Glomerular endothelial cell (primary cell): Measurements from ENCODE around the gene GPHN. TPM values are rescaled to one million over a fixed set of nuclear protein-coding genes. Genes with fewer than 3 reads are reported as not detected.
"Not testable (repeated sequence)": the region's sequence is repeated elsewhere in the genome, so short reads cannot be mapped to it uniquely, and the experiment has no call there.

Source experiments
- DNase-seq: peaks from one replicate; pipeline ENCODE4 v3.0.0-alpha.2; 2011; ENCODE audit warnings: low read depth, low spot score; ENCODE audit errors: extremely low read depth
- total RNA-seq: library from RNA; depleted of rRNA; stranded (reverse); fragments of >200 nt; gene quantifications from 2 replicates; pipeline ENCODE4 v1.2.3, GENCODE V29; 2015

The GPHN gene
- total RNA-seq, 1 donor from 2014 or later: 16.1 TPM

GRCh38 chr14:66758031-66758613 lies 250.2 kb downstream of the GPHN start:
- no peak for DNase-seq

GRCh38 chr14:66772146-66772545 lies 264.2 kb downstream of the GPHN start:
- DNase-seq: no peak

GRCh38 chr14:66782853-66783252 lies 274.9 kb downstream of the GPHN start:
- no peak for DNase-seq

DNA sequence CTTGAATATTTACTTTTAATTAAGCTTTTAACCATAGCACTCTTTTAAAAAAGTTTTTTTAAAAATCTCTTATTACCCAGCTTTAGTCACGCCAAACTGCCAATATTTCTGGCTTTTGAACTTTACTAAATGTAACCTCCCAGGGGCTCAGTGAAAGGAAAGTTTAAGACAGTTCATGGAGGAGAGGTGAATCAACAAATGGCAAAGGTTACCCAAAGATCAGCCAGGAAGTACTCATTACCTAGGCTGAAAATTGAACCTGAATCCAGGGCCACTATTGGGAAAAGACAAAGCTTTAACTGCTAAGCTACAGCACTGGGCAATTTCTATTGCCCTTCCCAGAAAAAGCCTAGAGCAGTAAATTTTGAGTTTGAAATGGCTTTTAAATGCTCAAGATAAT lies 282.2 kb downstream of the GPHN start:
- DNase-seq: no peak

GRCh38 chr14:66802962-66803361 lies 295.0 kb downstream of the GPHN start:
- no peak for DNase-seq

DNA sequence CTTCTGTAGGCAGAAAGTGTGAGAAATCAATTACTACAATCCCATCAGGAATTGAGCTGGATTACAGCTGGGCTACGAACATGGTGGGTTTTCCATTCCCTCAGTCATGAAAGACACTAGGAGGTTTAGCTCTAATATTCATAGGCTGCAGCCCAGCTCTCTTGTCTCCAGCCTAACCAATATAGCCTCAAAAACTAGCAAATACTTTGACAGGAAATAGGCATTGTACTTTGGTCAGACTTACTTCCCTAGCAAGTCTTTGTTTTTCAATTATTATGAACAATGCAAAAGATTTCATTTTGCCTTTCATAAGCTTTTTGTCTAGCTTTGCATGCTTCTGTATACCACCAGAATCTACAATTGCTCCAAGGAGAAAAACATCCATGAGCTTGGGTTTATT lies 296.2 kb downstream of the GPHN start:
- DNase-seq: no peak

GRCh38 chr14:66813636-66814035 lies 305.7 kb downstream of the GPHN start:
- DNase-seq: no peak

GRCh38 chr14:66815687-66816086 lies 307.7 kb downstream of the GPHN start:
- no peak for DNase-seq

DNA sequence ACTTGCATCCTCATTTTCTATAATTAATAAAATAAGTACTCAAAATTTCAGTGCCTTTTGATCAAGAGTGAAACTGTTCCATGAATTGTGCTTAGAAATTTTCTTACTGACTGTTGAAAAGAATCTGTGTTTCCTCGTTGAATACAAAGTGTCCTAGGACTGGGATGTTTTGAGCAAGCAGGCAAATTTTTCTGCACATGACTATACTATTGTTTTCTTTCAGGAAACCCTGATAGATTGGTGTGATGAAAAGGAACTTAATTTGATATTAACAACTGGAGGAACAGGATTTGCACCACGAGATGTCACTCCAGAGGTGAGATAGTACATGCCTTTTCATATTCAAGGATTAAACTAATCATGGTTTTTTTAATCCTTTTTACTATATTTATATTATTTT lies 316.3 kb downstream of the GPHN start:
- DNase-seq: peak; percentile 12

- no peak for DNase-seq
Measured at GRCh38 chr14:66827182-66827581, 319.2 kb downstream of the GPHN start.

DNA sequence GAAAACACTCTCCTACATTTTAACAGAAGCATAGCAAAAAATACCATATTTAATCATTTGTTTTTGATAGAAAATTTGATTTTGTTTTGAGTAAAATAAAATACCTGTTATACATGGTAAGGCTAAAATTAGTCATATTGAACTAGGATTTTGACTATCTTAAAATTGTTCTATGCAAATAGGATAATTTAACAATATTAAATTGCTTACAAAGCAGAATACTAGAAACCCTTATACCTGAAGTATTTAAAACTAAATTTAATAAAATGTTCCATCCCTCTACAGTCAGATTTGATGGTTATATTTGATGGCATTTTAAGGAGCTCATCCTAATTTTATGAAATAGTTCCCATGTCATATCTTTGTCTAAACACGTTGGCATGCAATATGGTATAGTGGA lies 323.2 kb downstream of the GPHN start:
- DNase-seq: no peak

- DNase-seq: no peak
Measured at GRCh38 chr14:66833816-66834215, 325.9 kb downstream of the GPHN start.

DNA sequence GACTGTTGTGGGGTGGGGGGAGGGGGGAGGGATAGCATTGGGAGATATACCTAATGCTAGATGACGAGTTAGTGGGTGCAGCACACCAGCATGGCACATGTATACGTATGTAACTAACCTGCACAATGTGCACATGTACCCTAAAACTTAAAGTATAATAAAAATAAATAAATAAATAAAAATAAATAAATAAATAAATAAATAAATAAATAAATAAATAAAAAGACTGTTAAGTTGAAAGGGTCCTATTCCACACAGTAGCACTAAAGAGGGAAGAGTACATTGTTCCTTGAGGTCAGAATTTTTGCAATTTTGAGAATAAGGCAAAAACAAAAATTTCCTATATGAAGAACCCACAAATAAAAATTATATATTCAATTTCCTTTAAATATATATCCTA lies 329.5 kb downstream of the GPHN start:
- not testable (repeated sequence) for DNase-seq

DNA sequence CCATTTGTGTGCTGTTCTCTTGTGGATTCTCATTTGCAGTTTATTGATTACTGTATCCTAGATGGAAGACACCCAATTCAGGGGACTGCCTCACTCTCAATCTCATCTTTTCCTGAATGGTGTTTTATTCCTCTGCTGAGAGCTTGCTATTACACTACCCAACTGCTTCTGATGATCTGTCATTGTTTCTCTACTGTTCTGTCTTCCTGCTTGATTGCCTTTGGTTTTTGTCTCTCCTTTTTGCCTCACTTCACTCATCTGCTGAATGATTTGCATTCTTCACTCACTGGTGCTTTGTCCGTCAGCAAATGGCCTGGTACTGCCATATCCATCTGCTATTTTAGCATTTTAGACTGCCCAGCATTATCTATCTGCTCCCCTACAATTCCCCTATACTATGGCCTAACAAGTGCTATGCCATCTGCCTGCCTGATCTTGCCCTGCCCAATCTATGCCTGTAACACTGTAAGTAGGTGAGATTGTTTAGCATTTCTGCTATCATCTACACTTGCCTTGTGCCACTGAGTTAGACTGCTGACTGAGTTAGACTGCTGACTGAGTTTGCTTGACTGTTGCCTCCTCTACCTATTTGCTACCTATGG lies 335.1 kb downstream of the GPHN start:
- DNase-seq: no peak

GRCh38 chr14:66850258-66850888 lies 342.4 kb downstream of the GPHN start:
- no peak for DNase-seq

- no peak for DNase-seq
Measured at GRCh38 chr14:66853311-66853710, 345.4 kb downstream of the GPHN start.

DNA sequence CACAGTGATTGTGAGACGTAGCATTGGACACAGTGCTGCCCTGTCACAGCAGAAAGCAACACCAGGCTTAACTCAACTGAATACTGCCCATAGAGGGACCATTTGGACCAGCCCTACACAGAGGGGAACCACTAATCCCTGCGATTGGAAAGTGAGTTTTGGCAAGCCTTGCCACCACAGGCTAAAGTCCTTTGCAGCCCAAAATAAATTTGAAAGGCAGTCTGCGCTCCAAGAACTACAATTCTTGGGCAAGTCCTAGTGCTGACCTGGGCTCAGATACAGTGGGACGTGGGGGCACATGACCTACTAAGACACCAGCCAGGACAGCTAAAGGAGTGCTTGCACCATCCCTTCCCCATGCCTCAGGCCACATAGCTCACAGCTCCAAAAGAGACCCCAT lies 349.9 kb downstream of the GPHN start:
- no peak for DNase-seq

DNA sequence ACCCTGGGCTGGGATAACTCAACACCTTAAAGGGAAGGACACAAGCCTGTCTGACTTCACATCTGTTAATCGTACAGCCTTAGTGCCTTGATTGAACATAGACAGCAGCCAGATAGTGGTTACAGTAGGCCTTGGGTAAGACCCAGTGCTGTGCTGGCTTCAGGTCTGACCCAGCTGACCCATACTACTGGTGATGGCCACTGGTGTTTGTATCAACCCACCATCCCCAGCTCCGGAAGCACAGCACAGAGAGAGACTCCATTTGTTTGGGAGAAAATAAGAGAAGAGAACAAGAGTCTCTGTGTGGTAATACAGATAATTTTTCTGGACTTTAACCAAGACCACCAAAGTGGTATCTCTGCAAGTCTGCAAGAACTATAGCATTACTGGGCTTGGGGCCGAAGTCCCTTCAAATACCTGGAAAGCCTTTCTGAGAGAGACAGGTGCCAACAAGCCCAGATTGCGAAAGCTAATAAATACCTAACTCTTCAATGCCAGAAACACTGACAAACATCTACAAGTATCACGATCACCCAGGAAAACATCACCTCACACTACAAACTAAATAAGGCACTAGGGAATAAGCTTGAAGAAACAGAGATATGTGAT lies 351.2 kb downstream of the GPHN start:
- no peak for DNase-seq

DNA sequence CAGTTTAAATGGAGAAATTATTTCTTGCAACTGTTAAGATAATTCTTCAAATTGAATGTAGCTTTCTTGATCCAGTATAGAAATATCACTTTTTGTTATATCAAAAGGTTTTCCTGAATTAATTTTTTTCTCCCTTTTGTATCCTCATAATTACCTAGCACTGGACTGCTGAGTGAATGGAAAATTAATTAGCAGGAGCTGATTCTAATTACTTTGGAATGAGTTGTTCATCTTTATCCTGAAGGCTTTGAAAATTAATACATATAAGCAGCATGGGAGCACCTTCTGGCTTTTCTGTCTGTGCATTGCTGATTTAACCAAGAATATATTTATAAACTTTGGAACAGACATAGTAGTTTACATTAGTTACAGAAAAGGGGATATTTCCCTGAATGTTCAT lies 373.6 kb downstream of the GPHN start:
- DNase-seq: no peak

DNA sequence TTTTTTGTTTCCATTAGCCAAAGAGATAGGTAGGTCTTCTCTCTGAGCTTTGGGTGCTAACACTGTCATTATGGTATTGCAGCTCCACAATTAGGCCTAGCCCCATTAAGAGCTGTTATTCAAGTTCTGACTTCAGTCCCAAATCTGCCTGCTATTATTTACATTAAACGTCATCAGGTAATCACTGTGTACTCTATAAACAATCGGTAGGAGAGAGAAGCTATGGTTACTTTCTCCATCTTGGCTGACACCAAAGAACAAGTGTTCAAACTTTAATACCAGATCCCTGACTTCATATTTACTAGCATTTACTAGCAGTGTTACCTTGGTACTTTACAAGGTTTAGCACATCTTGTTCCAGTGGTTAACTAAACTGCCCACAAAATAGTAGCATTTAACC lies 376.2 kb downstream of the GPHN start:
- no peak for DNase-seq

GRCh38 chr14:66900719-66901118 lies 392.8 kb downstream of the GPHN start:
- DNase-seq: no peak

GRCh38 chr14:66910311-66910840 lies 402.4 kb downstream of the GPHN start:
- no peak for DNase-seq
